Left renal pelvis (tissue), 4 donors: ENCODE results near the gene RASSF4. TPM values are rescaled to one million over a fixed set of nuclear protein-coding genes. Genes with fewer than 3 reads are reported as not detected.
"Not testable (repeated sequence)": the region's sequence is repeated elsewhere in the genome, so short reads cannot be mapped to it uniquely, and the experiment has no call there.

Experiments used
- DNase-seq, 4 donors: peaks; one replicate each; pipeline ENCODE4 v3.0.0-alpha.2; 2013; ENCODE audit warnings: low read depth in 4 of 4, low spot score in 3 of 4
- polyA plus RNA-seq, 4 donors: library from polyadenylated mRNA; unstranded; fragments of 120-200 nt; gene quantifications; one replicate each; pipeline ENCODE4 v1.2.1, GENCODE V29; 2013; ENCODE audit not compliant: insufficient read length in 4 of 4

Gene RASSF4
- polyA plus RNA-seq, 4 donors = 12.7 to 39.2 (median 24.1) TPM

DNA sequence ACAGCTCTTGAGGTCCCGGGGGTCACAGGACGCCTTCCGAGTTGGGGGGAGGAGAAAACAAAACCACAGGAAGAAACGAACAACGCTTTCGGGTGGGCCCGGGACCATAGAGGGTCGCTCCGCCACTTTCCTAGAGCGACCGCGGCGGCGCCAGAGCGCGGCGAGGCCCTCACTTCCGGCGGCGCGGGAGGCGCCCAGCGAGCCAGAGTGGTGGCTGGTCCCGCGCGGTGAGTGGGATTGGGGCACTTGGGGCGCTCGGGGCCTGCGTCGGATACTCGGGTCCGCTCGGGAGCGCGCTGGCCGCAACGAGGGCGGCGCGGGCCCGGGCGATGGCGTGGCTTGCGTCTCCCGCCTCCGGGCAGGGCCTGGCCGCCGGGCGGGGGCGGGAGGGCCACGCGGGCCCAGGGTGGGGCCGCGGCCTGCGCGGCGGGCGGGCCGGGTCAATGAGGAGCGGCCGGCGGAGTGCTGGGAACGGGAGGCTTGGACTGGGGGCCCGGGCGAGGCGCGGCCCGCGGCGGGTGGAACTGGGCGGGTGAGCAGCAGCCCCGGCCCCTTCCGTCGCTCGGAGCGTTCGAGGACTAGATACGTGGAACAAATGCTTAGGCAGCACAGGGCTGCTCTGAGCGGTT, 41.3 kb downstream of the RASSF4 start, which contains the start of gene ZNF22:
ZNF22 (plus strand) TSS at position 172 of the 629 bp plus-strand sequence. CDS start 2,446 bp downstream, outside the sequence.
- peak in 3 of 4 donors; percentile 73 to 80 (median 74) for DNase-seq

DNA sequence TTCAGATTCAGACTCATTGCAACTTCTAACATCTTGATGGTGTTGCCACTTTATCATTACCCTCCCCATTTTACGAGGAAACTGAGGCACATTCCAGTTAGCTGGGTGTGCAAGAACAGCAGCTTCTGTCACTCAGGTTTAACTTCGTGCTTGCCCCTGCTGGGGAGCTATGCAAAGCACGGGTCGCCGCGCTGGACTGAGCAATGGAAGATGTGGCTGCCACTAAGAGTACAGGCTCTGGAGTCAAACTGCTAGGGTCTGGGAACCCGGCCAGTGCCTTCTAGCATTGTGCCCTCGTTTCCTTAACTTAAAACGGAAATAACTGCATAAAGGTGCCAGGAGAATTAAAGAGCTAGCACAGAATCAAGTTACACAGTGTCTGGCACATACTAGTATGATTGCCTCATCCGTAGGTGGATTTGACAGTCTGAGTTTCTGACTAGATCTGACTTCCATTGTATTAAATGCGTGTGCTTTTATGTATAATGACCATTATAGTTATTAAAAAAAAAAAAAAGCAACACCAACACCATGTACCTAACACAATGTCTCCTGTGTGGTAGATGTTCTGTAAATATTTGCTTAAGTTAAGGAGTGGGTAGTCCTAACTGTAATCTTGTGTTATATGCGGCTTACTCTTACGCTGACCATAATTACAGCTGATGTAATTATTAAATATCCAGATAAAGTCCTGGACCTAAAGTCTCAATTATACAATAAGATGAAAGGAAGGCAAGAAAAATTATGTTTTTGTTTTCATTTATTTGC, 42.0 kb downstream of the RASSF4 start:
- peak in 2 of 4 donors; percentile 25 to 39 for DNase-seq

DNA sequence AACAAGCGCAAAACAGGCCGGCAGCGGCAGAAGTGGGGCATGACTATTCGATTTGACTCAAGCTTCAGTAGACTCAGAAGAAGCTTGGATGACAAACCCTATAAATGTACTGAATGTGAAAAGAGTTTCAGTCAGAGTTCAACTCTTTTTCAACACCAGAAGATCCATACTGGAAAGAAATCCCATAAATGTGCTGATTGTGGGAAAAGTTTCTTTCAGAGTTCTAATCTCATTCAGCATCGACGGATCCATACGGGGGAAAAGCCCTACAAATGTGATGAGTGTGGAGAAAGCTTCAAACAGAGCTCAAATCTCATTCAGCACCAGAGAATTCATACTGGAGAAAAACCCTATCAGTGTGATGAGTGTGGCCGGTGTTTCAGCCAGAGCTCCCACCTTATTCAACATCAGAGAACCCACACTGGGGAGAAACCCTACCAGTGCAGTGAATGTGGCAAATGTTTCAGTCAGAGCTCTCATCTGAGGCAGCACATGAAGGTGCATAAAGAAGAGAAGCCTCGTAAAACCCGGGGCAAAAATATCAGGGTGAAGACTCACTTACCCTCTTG, 43.9 kb downstream of the RASSF4 start:
- DNase-seq = no peak

DNA sequence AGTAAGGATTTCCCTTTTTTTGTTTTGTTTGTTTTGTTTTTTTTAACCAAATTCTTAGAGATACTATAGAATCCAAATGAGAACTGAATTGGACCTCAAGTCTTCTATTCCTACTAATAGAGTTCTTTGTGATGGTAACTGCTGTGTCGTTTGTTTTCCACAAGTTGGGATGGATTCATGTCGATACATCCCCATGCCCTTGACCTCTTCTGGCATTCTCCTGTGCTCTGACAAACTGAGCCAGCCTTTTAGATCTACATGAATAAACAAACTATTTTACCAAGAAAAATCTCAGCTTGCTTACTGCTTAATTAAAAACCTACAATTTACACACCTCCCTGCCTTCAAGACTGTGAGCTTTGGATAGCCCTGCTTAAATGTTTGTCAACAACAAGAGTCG, 45.1 kb downstream of the RASSF4 start:
- no peak for DNase-seq

DNA sequence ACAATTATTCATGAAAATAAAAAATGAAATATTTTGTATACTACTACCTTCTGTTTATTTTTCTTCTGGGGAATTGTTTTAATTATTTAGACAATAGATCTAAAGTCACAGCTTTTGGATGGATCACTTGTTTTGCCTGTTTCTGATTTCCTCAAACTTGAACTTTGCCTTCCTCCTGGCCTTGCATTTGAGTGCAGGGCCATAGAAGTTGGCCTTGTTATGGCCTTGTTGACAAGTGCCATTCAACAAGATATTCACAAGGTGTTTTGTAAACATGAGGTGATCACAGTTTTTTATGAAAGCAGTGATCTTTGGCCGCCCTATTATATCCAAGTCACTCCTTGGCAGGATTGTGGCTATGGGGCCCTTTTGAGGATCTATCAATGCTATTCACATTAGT, 45.7 kb downstream of the RASSF4 start:
- DNase-seq = no peak

DNA sequence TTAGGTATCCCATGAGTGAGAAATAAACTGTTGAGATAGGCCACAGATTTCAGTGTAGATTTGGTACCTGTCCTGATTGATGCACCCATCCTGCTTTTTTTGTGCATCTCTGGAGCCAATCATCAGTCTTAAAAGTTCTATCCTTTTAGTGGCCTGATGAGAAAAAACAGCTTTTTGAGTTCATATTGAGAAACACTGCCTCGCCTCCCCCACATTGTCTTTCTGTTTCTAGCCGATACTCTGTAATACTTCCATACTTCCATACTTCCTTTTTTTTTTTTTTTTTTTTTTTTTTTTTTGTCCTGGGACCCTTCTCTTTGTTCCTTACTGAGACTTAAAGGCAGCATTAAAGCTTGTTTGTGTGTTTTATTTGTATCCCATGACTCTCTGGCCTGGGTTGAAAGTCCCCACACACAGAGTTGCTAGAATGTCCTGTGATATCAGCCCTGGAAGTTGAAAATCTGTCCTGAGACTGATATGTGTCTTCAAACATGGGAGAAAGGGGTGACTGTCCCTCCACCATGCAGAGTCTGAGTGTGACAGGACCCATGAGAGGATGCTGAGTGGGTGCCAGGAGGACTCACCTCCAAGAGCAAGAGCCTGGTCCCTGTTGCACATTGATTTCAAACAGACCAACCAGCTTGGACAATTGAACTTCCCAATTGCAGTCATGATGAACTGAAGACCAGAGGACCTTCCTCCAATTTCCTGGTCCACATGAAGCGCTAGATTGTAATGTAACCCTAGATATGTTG, 46.9 kb downstream of the RASSF4 start:
- no peak for DNase-seq

DNA sequence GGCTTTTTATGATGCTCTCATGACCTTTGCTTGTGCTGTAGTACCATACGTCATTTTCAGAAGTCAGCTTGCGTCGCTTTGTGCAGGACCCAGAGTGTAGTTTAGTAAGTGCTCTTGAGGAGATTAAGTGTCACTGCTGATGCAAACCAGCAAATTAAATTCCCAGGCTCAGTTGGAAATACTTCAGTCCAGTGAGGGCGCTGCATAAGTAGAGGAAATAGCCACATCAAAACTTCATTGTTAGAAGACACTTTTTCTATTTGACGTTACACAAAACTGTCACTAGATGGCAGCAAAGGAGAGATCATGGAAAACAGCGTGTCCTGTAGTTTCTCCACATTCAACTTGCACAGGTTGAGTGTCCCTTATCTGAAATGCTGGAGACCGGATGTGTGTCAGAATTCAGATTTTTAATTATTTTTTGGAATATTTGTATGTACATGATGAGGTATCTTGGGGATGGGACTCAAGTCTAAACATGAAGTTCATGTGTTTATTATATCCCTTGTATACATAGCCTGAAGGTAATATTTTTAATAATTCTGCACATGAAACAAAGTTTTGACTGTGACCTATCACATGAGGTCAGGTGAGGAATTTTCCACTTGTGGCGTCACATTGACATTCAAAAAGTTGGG, 49.0 kb downstream of the RASSF4 start:
- DNase-seq = peak in 3 of 4 donors; percentile 74 to 84 (median 83)

DNA sequence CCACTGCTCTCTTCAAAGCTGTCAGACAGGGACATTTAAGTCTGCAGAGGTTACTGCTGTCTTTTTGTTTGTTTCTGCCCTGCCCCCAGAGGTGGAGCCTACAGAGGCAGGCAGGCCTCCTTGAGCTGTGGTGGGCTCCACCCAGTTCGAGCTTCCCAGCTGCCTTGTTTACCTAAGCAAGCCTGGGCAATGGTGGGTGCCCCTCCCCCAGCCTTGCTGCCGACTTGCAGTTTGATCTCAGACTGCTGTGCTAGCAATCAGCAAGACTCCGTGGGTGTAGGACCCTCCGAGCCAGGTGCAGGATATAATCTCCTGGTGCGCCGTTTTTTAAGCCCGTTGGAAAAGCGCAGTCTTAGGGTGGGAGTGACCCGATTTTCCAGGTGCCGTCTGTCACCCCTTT, 55.0 kb downstream of the RASSF4 start:
- not testable (repeated sequence) for DNase-seq

DNA sequence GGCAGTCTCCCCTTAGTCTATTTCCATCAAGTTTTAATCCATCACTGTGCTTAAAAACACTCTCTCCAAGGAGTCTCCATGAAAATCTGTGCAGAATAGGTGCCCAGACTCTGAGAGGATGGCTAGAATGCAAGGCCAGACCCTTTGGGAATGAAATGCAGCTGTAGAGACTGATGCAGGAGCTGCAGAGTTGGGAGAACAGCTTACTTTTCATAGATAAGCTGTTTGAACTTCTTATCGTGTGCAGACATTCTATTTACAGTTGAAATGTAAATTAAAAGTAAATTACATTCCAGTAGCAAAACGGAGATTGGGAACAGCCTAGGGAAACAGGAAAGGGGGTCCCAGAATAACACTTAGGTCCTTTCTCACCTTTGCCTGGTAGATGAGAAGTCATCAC, 56.0 kb downstream of the RASSF4 start:
- DNase-seq = no peak

DNA sequence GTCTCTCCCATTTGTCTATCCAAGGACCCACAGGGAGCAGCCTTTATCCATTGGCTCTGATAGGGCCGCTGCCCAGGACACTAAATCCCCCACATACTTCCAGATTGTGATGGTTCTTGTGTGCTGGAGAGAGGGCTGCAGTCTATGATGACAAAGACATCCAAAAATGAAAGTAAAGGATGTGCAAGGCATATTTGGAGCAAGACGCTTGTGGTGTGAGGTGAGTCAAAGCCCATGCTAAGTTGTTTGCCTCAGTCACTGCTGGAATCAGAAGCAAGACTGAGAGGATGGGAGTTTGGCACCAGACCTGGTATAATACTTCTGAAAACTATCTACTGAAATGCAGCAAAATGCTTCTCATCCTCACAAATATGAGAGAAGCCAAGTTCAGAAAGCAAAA, 63.8 kb downstream of the RASSF4 start:
- DNase-seq = no peak

DNA sequence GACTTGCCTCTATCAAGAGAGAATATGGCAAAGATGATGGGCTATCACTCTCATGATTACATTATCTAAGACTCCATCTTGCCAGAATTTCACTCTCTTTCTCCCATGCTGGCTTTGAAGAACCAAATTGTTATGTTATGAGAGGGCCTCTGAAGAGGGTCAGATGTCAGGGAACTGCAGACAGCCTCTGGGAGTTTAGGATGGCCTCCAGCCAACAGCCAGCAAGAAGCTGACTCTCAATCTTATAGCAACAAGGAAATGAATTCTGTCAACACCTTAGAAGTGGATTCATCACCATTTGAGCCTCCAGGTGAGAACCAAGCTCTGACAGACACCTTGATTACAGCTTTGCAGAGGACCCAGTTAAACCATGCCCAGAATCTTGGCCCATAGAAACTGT, 74.7 kb downstream of the RASSF4 start:
- no peak for DNase-seq

DNA sequence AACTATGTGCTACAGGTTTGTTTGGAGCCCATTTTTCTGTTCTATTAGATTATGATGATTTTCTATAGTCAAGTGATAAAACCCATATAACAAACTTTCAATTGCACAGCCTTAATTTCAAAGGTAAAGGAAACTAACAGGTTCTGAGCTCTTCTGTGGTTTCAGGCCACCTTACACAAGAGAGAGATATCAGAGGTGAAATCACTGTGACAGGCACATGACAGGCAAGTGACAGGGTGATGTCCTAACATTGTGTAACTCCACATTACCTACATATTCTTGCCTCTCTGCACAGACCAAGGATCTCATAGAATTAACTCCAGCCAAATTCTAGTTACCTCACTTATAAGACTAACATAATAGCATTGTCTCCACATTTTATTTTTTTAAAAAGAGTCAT, 76.1 kb downstream of the RASSF4 start:
- no peak for DNase-seq

DNA sequence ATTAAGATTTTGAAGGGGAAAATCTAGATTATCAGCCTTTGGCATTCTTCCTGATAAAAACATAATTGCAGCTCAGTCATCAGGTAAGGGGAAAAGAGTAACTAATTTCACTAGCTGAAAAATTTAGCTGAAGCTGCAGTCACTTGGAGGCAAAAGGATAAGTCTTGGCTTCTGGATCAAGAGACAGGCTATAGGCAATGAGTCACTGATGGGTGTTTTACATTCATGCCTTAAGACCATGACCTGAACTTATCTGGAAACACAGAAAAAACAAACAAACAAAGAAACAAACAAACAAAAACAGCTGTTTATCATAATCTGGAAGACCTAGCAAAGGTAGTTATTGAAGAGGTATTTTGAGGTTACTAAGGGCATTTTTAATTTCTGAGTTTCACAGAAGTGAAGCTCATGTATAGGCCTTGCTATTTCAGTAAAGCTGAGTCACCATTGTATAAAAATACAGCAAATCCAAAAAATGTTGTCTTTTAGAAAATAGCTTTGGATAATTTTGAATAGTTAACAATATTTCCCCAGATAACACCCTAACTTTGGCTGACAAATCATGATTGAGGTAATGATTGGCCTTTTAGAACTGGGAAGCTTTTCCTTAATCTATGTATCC, 81.4 kb downstream of the RASSF4 start:
- no peak for DNase-seq

DNA sequence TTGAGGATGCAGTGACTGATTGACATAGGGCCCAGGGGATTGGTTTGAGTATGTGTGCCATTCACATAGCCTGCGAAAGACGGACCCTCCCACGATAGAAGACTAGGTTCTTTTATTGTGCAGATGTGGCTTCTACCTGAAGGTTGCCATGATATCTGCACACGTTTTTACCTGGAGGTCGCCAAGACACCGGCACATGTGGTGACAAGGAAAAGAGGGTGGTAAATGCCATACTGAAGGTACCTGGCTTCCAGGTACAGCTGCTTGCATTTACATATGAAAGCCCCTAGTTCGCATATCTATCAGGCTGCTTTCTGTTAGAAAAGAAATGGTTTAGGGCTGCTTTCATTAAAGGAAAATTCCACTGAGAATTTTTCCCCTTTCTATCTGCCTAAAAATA, 84.7 kb downstream of the RASSF4 start:
- DNase-seq = no peak

Other genes with a start within 250 kb of the RASSF4 start
- gene TMEM72, start 48.5 kb upstream of the RASSF4 start, polyA plus RNA-seq = 10 to 100 TPM in 3 of 4 donors, 1 to 10 TPM in 1; 1.6 to 77.9 (median 63.0) TPM
- 10 to 100 TPM in 1 of 4 donors, 1 to 10 TPM in 3; 7.2 to 30.0 (median 7.9) TPM for gene DEPP1, start 19.0 kb downstream of the RASSF4 start, polyA plus RNA-seq
- 100 to 1,000 TPM in 1 of 4 donors, 10 to 100 TPM in 3; 78.8 to 115 (median 87.6) TPM for gene ZNF22, start 41.1 kb downstream of the RASSF4 start, polyA plus RNA-seq